GM18873 (cell line): ENCODE measurements around the gene STIM1.
"Not testable (repeated sequence)": the region's sequence is repeated elsewhere in the genome, so short reads cannot be mapped to it uniquely, and the experiment has no call there.

Experiments
- ATAC-seq: cut with Tn5 transposase; IDR thresholded peaks from one replicate; pipeline ENCODE4 v1.9.1; 2021; ENCODE audit warnings: mild to moderate bottlenecking, moderate library complexity, moderate number of reproducible peaks; ENCODE audit not compliant: unreplicated experiment, low FRiP score

The STIM1 gene

GRCh38 chr11:3879216-3879966 is 23.9 kb downstream of the STIM1 start:
- ATAC-seq = no peak

GRCh38 chr11:3879967-3880542 is 24.6 kb downstream of the STIM1 start:
- ATAC-seq = no peak

GRCh38 chr11:3880724-3881123 is 25.3 kb downstream of the STIM1 start:
- ATAC-seq = no peak

GRCh38 chr11:3882655-3883054 is 27.2 kb downstream of the STIM1 start:
- no peak for ATAC-seq

GRCh38 chr11:3885855-3886254 is 30.4 kb downstream of the STIM1 start:
- no peak for ATAC-seq

GRCh38 chr11:3886985-3887384 is 31.5 kb downstream of the STIM1 start:
- no peak for ATAC-seq

- ATAC-seq = no peak
Observed at GRCh38 chr11:3888876-3889275, 33.4 kb downstream of the STIM1 start.

GRCh38 chr11:3890014-3890413 is 34.5 kb downstream of the STIM1 start:
- ATAC-seq = no peak

GRCh38 chr11:3890806-3891205 is 35.3 kb downstream of the STIM1 start:
- no peak for ATAC-seq

- no peak for ATAC-seq
Observed at GRCh38 chr11:3891751-3892150, 36.3 kb downstream of the STIM1 start.

- no peak for ATAC-seq
Observed at GRCh38 chr11:3892156-3892555, 36.7 kb downstream of the STIM1 start.

GRCh38 chr11:3893311-3893710 is 37.8 kb downstream of the STIM1 start:
- no peak for ATAC-seq

- ATAC-seq = peak; percentile 97
Observed at GRCh38 chr11:3894128-3894731, 38.8 kb downstream of the STIM1 start.

- no peak for ATAC-seq
Observed at GRCh38 chr11:3896644-3897043, 41.2 kb downstream of the STIM1 start.

- ATAC-seq = not testable (repeated sequence)
Observed at GRCh38 chr11:3900230-3900629, 44.8 kb downstream of the STIM1 start.

GRCh38 chr11:3901249-3902025 is 46.0 kb downstream of the STIM1 start:
- ATAC-seq = no peak

- no peak for ATAC-seq
Observed at GRCh38 chr11:3902441-3902840, 47.0 kb downstream of the STIM1 start.

GRCh38 chr11:3903207-3903896 is 47.9 kb downstream of the STIM1 start:
- no peak for ATAC-seq

GRCh38 chr11:3904228-3904627 is 48.8 kb downstream of the STIM1 start:
- no peak for ATAC-seq

- ATAC-seq = no peak
Observed at GRCh38 chr11:3905080-3905953, 49.9 kb downstream of the STIM1 start.
